Measurements from ENCODE around the gene LPCAT4. TPM values are rescaled to one million over a fixed set of nuclear protein-coding genes. Genes with fewer than 3 reads are reported as not detected.
A peak's percentile ranks its signal among the peaks of the same experiment; 100 is the strongest.

Gene LPCAT4
- total and polyA plus RNA-seq, 10 donors, result 18.6 to 53.7 (median 40.6) TPM

- no peak for DNase-seq
- Histone ChIP-seq H3K4me1 (peaks cover 0 to 99% (median 36%) of the 10 kb centered on the region in 6 donors), H3K36me3 (no peaks in the 10 kb centered on the region), H3K9me3 (no peaks in the 10 kb centered on the region), H3K27ac (no peak overlapping the region), H3K4me3 (no peak overlapping the region), H3K27me3 (replicated peaks in 1 of 7) (no peaks in the 10 kb centered on the region)
- 89 to 93% (median 92%) methylated on average over 1 of the region's 1 CpG for WGBS, 5 donors
- TF ChIP-seq POLR2A (IDR thresholded peaks at IDR 0.05), result no peak
- intact Hi-C loops (cut with DNase I; ENCODE audit: low total_unique reads), result no loop called here
Observed at GRCh38 chr15:34324933-34325332, 42.1 kb downstream of the LPCAT4 start.

DNA sequence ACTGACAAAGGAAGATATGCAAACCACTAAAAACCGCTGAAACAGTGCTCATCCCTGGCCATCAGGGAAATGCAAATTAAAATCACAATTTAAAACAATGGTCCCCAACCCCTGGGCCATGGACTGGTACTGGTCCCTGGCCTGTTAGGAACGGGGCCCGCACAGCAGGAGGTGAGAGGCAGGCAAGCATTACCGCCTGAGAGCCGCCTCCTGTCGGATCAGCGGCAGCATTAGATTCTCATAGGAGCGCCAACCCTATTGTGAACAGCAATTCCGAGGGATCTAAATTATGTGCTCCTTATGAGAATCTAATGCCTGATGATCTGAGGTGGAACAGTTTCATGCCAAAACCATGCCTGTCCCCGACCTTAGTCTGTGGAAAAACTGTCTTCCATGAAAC is 43.8 kb downstream of the LPCAT4 start:
- peaks cover 0 to 99% (median 35%) of the 10 kb centered on the region in 6 donors for H3K4me1 ChIP-seq
- no peaks in the 10 kb centered on the region for H3K27me3 ChIP-seq (replicated peaks in 1 of 7)
- peak overlapping the region in 1 of 8 donors; percentile 7 for H3K27ac ChIP-seq
- DNase-seq, result no peak
- no peaks in the 10 kb centered on the region for H3K36me3 ChIP-seq
- TF ChIP-seq, protein P1, sequence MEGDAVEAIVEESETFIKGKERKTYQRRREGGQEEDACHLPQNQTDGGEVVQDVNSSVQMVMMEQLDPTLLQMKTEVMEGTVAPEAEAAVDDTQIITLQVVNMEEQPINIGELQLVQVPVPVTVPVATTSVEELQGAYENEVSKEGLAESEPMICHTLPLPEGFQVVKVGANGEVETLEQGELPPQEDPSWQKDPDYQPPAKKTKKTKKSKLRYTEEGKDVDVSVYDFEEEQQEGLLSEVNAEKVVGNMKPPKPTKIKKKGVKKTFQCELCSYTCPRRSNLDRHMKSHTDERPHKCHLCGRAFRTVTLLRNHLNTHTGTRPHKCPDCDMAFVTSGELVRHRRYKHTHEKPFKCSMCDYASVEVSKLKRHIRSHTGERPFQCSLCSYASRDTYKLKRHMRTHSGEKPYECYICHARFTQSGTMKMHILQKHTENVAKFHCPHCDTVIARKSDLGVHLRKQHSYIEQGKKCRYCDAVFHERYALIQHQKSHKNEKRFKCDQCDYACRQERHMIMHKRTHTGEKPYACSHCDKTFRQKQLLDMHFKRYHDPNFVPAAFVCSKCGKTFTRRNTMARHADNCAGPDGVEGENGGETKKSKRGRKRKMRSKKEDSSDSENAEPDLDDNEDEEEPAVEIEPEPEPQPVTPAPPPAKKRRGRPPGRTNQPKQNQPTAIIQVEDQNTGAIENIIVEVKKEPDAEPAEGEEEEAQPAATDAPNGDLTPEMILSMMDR (IDR thresholded peaks at IDR 0.05 in 8 of 11, conservative IDR thresholded peaks at IDR 0.05 in 3 of 11), result no peak
- TF ChIP-seq POLR2AphosphoS5 (IDR thresholded peaks at IDR 0.05), result no peak
- TF ChIP-seq POLR2A (IDR thresholded peaks at IDR 0.05), result no peak
- WGBS, 5 donors, result 93 to 98% (median 96%) methylated on average over 10 of the region's 10 CpGs
- H3K4me3 ChIP-seq, result no peak overlapping the region
- intact Hi-C loops (cut with DNase I; ENCODE audit: low total_unique reads), result no loop called here
- no peaks in the 10 kb centered on the region for H3K9me3 ChIP-seq

- DNase-seq, result no peak
- Histone ChIP-seq H3K4me1 (peaks cover 14 to 87% (median 32%) of the 10 kb centered on the region in 6 donors), H3K27ac (peak overlapping the region; percentile 44 to 76 (median 70)), H3K27me3 (replicated peaks in 1 of 7) (no peaks in the 10 kb centered on the region), H3K36me3 (peaks cover 0 to 18% (median 0%) of the 10 kb centered on the region in 6 donors), H3K9me3 (no peaks in the 10 kb centered on the region), H3K4me3 (peak overlapping the region; percentile 28 to 66 (median 40))
- WGBS, 5 donors, result 3 to 6% (median 5%) methylated on average over 10 of the region's 10 CpGs
- peak in 1 of 3 donors; percentile 31 for TF ChIP-seq POLR2A (IDR thresholded peaks at IDR 0.05)
- TF ChIP-seq, protein P1 (IDR thresholded peaks at IDR 0.05 in 8 of 11, conservative IDR thresholded peaks at IDR 0.05 in 3 of 11), result no peak
- peak in 1 of 3 donors; percentile 70 for TF ChIP-seq POLR2AphosphoS5 (IDR thresholded peaks at IDR 0.05)
- intact Hi-C loops (cut with DNase I; ENCODE audit: low total_unique reads), result no loop called here
Observed at GRCh38 chr15:34318277-34319079, 48.5 kb downstream of the LPCAT4 start.

- TF ChIP-seq POLR2AphosphoS5 (IDR thresholded peaks at IDR 0.05), result no peak
- TF ChIP-seq, protein P1 (IDR thresholded peaks at IDR 0.05 in 8 of 11, conservative IDR thresholded peaks at IDR 0.05 in 3 of 11), result no peak
- TF ChIP-seq POLR2A (IDR thresholded peaks at IDR 0.05), result no peak
- no peak for DNase-seq
- peaks cover 0 to 28% (median 0%) of the 10 kb centered on the region in 6 donors for H3K36me3 ChIP-seq
- no peak overlapping the region for H3K27ac ChIP-seq
- H3K4me3 ChIP-seq, result no peak overlapping the region
- intact Hi-C loops (cut with DNase I; ENCODE audit: low total_unique reads), result no loop called here
- no peaks in the 10 kb centered on the region for H3K9me3 ChIP-seq
- H3K27me3 ChIP-seq (replicated peaks in 1 of 7), result no peaks in the 10 kb centered on the region
- 68 to 78% (median 71%) methylated on average over 3 of the region's 3 CpGs for WGBS, 5 donors
- H3K4me1 ChIP-seq, result peaks cover 14 to 50% (median 32%) of the 10 kb centered on the region in 6 donors
Observed at GRCh38 chr15:34314491-34315490, 52.2 kb downstream of the LPCAT4 start.
